Activated T-helper 1 cell treated with anti-CD3 and anti-CD28 coated beads, Interleukin-12 subunit alpha, Interleukin-12 subunit beta, Interleukin-2, Interleukin-4 antibody, amounts not matched to agents 30 ng/mL and 10 ng/mL and 1 ng/mL, durations not matched to agents 14 hours and 24 hours and 36 hours (primary cell): ENCODE results near the gene RBM34. TPM values are rescaled to one million over a fixed set of nuclear protein-coding genes. Genes with fewer than 3 reads are reported as not detected.
"Not testable (repeated sequence)": the region's sequence is repeated elsewhere in the genome, so short reads cannot be mapped to it uniquely, and the experiment has no call there.

Experiments used
- DNase-seq: peaks from one replicate; pipeline ENCODE4 v3.0.0; 2021; ENCODE audit warnings: low spot score
- H3K27ac Mint-ChIP-seq: one replicate; pipeline ENCODE4 v1.8.0; 2021; ENCODE audit warnings: mild to moderate bottlenecking, mixed read lengths
- H3K27me3 Mint-ChIP-seq: one replicate; pipeline ENCODE4 v1.8.0; 2022; ENCODE audit warnings: mild to moderate bottlenecking, moderate library complexity, mixed read lengths; ENCODE audit not compliant: insufficient read depth
- H3K36me3 Mint-ChIP-seq: one replicate; pipeline ENCODE4 v1.8.0; 2021; ENCODE audit warnings: low read depth, mixed read lengths
- H3K4me1 Mint-ChIP-seq: one replicate; pipeline ENCODE4 v1.8.0; 2021; ENCODE audit warnings: low read depth, mixed read lengths
- H3K4me3 Mint-ChIP-seq: one replicate; pipeline ENCODE4 v1.8.0; 2021; ENCODE audit warnings: mild to moderate bottlenecking, moderate library complexity, mixed read lengths
- H3K9me3 Mint-ChIP-seq: one replicate; pipeline ENCODE4 v1.8.0; 2021; ENCODE audit warnings: mixed read lengths
- intact Hi-C: fragments of 100-400 bp; cut with micrococcal nuclease; formaldehyde crosslinking; loops from one replicate; pipeline ENCODE4 v1.15.1; 2024
- total RNA-seq: library from RNA; stranded (reverse); gene quantifications from 2 replicates; pipeline ENCODE4 v1.2.3, GENCODE V29; 2022

RBM34 gene, protein sequence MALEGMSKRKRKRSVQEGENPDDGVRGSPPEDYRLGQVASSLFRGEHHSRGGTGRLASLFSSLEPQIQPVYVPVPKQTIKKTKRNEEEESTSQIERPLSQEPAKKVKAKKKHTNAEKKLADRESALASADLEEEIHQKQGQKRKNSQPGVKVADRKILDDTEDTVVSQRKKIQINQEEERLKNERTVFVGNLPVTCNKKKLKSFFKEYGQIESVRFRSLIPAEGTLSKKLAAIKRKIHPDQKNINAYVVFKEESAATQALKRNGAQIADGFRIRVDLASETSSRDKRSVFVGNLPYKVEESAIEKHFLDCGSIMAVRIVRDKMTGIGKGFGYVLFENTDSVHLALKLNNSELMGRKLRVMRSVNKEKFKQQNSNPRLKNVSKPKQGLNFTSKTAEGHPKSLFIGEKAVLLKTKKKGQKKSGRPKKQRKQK
- 120 and 127 TPM in 2 replicates for total RNA-seq

DNA sequence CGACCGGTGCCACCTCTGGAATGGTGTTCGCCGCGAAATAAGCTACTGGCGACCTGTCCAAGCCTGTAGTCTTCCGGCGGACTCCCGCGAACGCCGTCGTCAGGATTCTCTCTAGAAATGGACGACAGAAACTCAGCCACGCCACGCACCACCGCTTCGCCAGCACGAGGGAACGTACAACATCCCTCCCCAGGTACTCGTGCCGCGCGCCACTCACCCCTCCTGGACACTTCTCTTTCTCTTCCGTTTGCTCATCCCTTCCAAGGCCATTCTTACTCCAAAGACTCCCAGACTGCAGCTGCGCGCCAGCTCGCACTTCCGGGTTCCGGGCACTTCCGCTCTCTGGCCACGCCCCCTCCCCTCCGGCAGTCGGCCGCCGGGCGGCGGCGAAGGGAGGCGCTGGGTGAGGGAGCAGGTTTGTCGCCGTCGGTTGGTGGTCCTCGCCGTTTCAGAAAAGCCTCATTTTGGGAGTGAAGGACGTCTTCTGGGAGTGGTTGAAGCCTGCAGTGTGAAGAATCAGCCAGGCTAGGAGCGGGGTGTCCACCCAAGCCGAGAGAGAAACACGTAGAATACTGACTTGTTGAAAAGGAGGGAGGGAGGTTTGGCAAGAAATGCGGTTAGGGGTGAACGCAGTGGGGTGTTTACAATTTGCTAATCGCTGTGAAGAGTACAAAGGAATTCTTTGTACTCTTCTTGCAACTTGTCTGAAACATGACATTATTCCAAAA is at the start of gene RBM34:
Gene RBM34 (minus strand): TSS at position 294 of the 728 bp plus-strand sequence. CDS start 24 bp downstream, at position 270.
- Mint-ChIP-seq H3K9me3 (no peaks in the 10 kb centered on the region), H3K36me3 (peaks cover 16% of the 10 kb centered on the region), H3K4me3 (peak within 1 kb of the TSS; percentile 98), H3K4me1 (peaks cover 16% of the 10 kb centered on the region), H3K27me3 (no peaks in the 10 kb centered on the region), H3K27ac (peak within 1 kb of the TSS; percentile 97)
- peak; percentile 92 for DNase-seq
- intact Hi-C loops, result loop anchor here (1.0 to 2.0 kb wide), 9 partner anchors 33 to 788 kb away; partner anchors contain the start of genes ARID4B, B3GALNT2, COA6 and GGPS1

DNA sequence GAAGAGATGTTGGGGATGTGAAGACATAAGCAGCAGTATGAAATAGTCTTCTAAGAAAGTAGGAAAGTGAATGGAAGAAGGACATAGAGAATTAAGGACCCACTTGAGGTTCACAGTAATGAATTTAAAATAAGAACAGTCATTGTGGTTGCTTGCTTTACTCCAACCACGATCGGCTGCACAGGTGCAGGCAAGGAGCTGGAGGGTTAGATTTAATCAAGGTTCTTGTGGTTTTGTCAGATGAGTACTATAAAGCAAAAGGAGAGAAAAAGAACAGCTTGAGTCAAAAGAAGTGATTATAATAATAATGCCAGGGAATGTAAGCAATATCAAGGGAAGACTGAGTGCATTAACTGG is 46.1 kb upstream of the RBM34 start:
- H3K4me3 Mint-ChIP-seq, result peak overlapping the region; percentile 17
- peaks cover 18% of the 10 kb centered on the region for H3K36me3 Mint-ChIP-seq
- no peaks in the 10 kb centered on the region for H3K9me3 Mint-ChIP-seq
- peak; percentile 25 for DNase-seq
- intact Hi-C loops, result loop anchor here (1.0 to 5.0 kb wide), 8 partner anchors 9 to 436 kb away; partner anchors contain the start of genes RBM34 and TOMM20
- peak overlapping the region; percentile 87 for H3K27ac Mint-ChIP-seq
- H3K4me1 Mint-ChIP-seq, result peaks cover 23% of the 10 kb centered on the region
- H3K27me3 Mint-ChIP-seq, result no peaks in the 10 kb centered on the region

DNA sequence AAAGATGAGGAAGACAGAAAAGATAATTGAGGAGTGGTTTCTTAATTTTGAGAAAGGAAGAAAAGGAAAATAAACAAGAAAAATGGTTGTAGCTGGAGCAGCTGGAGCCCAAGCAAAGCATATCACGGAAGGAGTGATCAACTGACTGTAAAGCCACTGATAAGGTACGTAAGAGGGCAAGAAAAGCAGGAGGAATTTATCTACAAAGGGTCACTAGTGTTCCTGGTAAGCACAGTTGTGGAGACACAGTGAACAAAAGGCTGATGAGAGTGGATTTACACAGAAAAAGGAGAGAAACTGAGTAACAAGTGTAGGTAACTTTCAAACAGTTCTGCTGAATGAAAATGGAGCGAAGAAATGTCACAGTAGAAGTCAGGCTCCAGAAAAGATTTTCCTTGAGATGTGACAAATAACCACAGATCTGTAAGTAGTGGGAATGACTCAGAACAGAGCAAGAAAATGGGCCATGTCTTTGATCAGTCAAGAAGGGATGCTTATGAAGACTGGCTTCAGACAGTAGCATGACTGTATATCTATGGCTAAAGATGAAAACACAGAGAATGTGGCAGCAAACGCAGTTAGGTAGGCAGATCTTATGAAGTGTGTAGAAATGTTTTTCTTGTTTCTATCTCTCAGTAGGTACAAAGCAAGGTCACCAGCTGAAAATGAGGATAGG is 45.6 kb upstream of the RBM34 start:
- Mint-ChIP-seq H3K27me3 (no peaks in the 10 kb centered on the region), H3K9me3 (no peaks in the 10 kb centered on the region), H3K27ac (peak overlapping the region; percentile 87), H3K4me3 (peak overlapping the region; percentile 17), H3K36me3 (peaks cover 16% of the 10 kb centered on the region), H3K4me1 (peaks cover 23% of the 10 kb centered on the region)
- intact Hi-C loops, result loop anchor here (1.0 to 5.0 kb wide), 8 partner anchors 8 to 436 kb away; partner anchors contain the start of genes RBM34 and TOMM20
- DNase-seq, result no peak

DNA sequence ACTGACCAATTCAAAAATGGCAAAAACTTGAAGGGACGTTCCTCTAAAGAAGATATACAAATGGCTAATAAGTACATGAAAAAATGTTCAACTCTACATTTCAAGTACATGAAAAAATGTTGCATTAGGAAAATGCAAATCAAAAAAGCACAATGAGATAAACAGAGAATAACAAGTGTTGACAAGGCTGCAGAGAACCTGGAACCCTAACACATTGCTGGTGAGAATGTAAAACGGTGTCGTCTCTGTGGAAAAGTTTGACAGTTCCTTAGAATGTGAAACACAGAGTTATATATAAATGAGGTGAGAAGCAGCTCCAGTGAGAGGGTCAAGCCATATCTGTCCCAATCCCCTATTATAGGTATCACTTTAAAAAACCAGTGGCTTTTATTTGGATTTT is 44.6 kb upstream of the RBM34 start:
- peaks cover 14% of the 10 kb centered on the region for H3K36me3 Mint-ChIP-seq
- intact Hi-C loops, result loop anchor here (2.0 to 5.0 kb wide), 6 partner anchors 41 to 437 kb away; partner anchors contain the start of genes RBM34 and TOMM20
- no peak overlapping the region for H3K27ac Mint-ChIP-seq
- H3K4me3 Mint-ChIP-seq, result no peak overlapping the region
- H3K4me1 Mint-ChIP-seq, result peaks cover 23% of the 10 kb centered on the region
- H3K27me3 Mint-ChIP-seq, result no peaks in the 10 kb centered on the region
- no peaks in the 10 kb centered on the region for H3K9me3 Mint-ChIP-seq
- DNase-seq, result no peak

DNA sequence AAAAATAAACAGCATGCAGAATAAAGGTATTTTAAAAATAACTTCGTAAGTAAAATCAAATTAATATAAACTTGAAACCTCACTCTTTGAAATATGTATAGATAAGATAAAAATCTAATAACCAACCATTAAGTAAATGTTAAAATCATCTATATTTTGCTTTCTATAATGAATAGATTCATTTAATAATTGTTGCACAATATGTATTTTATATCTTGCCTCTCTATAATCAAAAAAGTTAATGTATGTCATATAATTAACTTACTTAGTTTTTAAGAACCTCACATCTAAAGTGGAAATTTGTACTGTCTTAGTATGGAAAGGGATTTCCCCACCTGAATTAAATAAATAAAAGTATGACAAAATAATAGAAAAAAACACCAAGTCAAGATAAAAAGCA is 42.4 kb upstream of the RBM34 start:
- no peak overlapping the region for H3K27ac Mint-ChIP-seq
- H3K36me3 Mint-ChIP-seq, result peaks cover 18% of the 10 kb centered on the region
- H3K9me3 Mint-ChIP-seq, result no peaks in the 10 kb centered on the region
- intact Hi-C loops, result no loop called here
- no peak overlapping the region for H3K4me3 Mint-ChIP-seq
- no peak for DNase-seq
- H3K4me1 Mint-ChIP-seq, result peaks cover 23% of the 10 kb centered on the region
- H3K27me3 Mint-ChIP-seq, result no peaks in the 10 kb centered on the region

DNA sequence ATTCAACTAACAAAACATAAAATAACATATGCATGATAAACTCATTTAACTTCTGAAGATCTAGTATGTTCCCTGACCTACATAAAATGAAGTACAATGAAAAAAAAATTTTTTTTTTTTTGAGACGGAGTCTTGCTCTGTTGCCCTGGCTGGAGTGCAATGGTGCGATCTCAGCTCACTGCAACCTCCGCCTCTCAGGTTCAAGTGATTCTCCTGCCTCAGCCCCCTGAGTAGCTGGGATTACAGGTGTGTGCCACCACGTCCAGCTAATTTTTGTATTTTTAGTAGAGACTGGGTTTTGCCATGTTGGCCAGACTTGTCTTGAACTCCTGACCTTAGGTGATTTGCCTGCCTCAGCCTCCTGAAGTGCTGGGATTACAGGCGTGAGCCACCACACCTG is 41.4 kb upstream of the RBM34 start:
- H3K4me3 Mint-ChIP-seq, H3K27me3 Mint-ChIP-seq, H3K9me3 Mint-ChIP-seq, H3K27ac Mint-ChIP-seq, DNase-seq, intact Hi-C loops: not testable (repeated sequence)
- Mint-ChIP-seq H3K36me3 (peaks cover 16% of the 10 kb centered on the region), H3K4me1 (peaks cover 18% of the 10 kb centered on the region)

DNA sequence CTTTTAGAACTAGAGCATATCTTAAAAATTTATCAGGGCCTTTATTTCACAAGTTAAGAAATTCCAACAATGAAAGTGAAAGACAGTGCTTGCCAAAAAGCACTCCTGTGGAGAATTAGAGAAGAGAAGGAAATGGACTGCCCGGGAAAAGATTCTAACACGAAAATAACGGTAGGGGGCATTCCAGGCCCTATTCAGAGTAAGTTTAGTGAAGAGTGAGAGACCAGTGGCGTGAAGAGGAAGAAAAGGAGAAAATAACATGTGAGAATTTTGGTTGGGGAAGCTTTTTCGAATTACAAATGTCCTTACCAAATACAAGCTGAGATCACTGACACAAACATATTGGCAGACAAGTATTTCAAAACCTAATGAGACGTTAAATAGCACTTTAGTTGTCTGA is 38.4 kb upstream of the RBM34 start:
- H3K27ac Mint-ChIP-seq, result peak overlapping the region; percentile 12
- H3K27me3 Mint-ChIP-seq, result no peaks in the 10 kb centered on the region
- H3K4me1 Mint-ChIP-seq, result no peaks in the 10 kb centered on the region
- intact Hi-C loops, result no loop called here
- no peak overlapping the region for H3K4me3 Mint-ChIP-seq
- H3K36me3 Mint-ChIP-seq, result peaks cover 17% of the 10 kb centered on the region
- H3K9me3 Mint-ChIP-seq, result no peaks in the 10 kb centered on the region
- DNase-seq, result no peak

DNA sequence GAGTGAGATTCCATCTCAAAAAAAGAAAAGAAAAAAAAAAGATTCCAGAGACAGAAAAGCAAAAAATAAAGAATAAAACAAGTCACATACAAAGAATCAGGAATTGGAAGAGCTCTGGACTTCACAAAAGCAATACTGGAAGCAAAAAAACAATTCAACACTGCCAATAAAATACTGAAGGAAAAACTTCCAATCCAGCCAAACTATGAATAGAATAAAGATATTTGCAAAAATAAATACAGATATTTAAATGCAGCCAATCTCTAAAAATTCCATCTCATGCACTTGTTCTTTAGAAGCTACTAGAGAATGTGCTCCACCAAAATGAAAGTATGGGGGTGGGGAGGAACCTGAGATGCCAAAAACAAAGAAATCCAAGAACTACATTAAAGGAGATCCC is 29.4 kb upstream of the RBM34 start:
- H3K9me3 Mint-ChIP-seq, result no peaks in the 10 kb centered on the region
- no peak for DNase-seq
- intact Hi-C loops, result no loop called here
- no peaks in the 10 kb centered on the region for H3K27me3 Mint-ChIP-seq
- peaks cover 16% of the 10 kb centered on the region for H3K4me1 Mint-ChIP-seq
- H3K4me3 Mint-ChIP-seq, result no peak overlapping the region
- H3K36me3 Mint-ChIP-seq, result peaks cover 30% of the 10 kb centered on the region
- H3K27ac Mint-ChIP-seq, result no peak overlapping the region

DNA sequence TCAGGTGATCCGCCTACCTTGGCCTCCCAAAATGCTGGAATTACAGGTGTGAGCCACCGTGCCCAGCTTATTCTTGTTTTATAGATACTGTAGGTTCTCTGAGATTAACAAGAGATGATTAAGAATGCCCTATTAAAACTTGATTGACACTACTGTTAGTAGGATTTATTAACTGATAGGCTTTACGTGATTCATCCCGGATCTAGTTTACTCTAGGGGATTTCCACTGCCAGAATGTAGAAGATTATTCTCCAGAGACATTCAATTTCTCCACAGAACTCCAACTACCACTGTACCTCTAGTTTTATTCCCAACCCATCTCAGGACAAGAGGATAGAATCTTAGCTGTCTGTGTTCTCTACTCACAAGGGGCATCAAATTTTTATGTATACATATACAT is 26.3 kb upstream of the RBM34 start:
- intact Hi-C loops, result loop anchor here (2.0 kb wide), 1 partner anchor 15 kb away; no protein-coding TSS in a partner anchor
- Mint-ChIP-seq H3K4me1 (peaks cover 21% of the 10 kb centered on the region), H3K36me3 (peaks cover 18% of the 10 kb centered on the region), H3K4me3 (no peak overlapping the region), H3K27me3 (no peaks in the 10 kb centered on the region), H3K27ac (no peak overlapping the region), H3K9me3 (no peaks in the 10 kb centered on the region)
- DNase-seq, result no peak

DNA sequence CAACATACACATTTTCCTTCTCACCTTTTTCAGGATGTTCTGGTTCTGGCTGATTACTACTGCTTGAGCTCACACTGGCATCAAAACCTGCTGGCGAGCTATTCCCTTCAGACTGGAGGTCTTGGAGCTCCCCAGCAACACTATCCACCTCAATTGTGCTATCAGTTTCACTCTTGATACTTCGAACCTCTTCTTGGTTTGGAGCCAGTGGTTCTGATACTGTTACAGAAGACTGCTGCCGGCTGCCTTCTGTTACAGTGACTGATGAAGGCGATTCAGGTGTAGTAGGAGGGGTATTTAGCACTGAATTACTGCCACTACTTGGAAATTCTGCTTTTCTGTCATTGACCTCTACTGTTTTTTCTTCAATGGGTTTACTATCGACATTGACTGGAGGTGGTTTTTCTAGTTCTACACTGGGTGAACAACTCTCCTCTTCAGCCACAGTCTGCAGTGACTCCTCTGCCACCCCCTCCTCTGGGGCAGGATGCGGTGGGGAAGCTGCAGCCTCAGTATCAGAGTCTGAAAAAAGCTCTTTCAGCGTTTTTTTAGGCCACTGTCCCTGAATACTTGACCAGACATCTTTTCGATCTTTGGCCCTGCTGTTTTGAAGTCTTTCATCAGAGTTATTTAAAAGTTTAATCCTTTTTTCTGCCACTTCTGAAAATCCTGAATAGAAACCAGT is 20.7 kb upstream of the RBM34 start:
- no peak overlapping the region for H3K4me3 Mint-ChIP-seq
- H3K9me3 Mint-ChIP-seq, result no peaks in the 10 kb centered on the region
- H3K27me3 Mint-ChIP-seq, result no peaks in the 10 kb centered on the region
- H3K4me1 Mint-ChIP-seq, result peaks cover 16% of the 10 kb centered on the region
- no peak for DNase-seq
- intact Hi-C loops, result no loop called here
- peak overlapping the region; percentile 65 for H3K27ac Mint-ChIP-seq
- peaks cover 20% of the 10 kb centered on the region for H3K36me3 Mint-ChIP-seq

DNA sequence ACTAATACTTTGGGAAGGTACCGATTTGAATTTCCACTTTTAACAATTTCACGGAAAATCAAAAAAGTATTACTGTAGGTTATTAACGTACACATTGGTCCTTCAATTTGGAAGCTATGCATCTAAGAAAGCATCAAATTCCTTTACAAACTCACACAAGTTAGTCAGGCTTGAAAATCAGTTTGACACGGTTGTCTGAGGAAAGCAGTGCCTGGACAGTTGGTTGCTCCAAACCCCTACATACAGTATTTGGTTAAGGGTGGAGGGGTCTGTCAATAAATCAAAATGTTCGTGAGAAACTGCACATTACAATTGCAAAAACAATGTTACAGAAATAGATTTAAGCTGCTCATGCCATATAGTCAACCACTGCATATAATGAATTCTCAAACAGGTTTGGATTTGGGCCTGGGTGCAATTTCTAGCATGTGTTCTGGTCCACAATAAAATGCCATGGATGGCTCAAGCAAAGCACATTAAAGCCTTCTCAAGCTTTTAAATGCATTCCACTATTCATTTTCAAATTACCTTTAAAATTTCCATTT is 19.9 kb upstream of the RBM34 start:
- H3K36me3 Mint-ChIP-seq, result peaks cover 22% of the 10 kb centered on the region
- H3K4me3 Mint-ChIP-seq, result no peak overlapping the region
- peaks cover 16% of the 10 kb centered on the region for H3K4me1 Mint-ChIP-seq
- H3K27ac Mint-ChIP-seq, result no peak overlapping the region
- no peak for DNase-seq
- H3K27me3 Mint-ChIP-seq, result no peaks in the 10 kb centered on the region
- intact Hi-C loops, result no loop called here
- no peaks in the 10 kb centered on the region for H3K9me3 Mint-ChIP-seq

DNA sequence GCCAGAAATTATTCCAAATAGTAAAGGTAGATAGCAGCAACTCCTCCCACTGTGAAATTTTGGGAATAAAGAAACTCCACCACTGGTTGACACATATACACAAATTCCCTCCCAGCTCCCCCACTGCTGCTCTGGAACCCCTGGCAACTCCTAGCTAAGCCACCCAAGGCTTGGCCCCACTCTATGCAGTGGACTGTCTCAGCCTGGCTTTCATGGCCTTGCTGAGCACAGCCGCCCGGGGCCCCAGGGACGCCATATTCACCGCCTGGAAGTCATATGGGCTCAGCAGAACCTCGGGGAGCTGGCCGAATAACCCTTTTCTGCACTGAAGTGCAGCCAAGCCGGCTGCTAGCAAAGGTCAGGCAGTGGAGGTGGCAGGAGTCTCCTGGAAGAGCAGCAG is 15.4 kb upstream of the RBM34 start:
- no peak overlapping the region for H3K4me3 Mint-ChIP-seq
- H3K9me3 Mint-ChIP-seq, result no peaks in the 10 kb centered on the region
- intact Hi-C loops, result loop anchor here (5.0 kb wide), 1 partner anchor 39 kb away; no protein-coding TSS in a partner anchor
- peaks cover 3% of the 10 kb centered on the region for H3K4me1 Mint-ChIP-seq
- no peaks in the 10 kb centered on the region for H3K27me3 Mint-ChIP-seq
- DNase-seq, result no peak
- peaks cover 34% of the 10 kb centered on the region for H3K36me3 Mint-ChIP-seq
- H3K27ac Mint-ChIP-seq, result no peak overlapping the region
